GM18870 (cell line): ENCODE measurements around the gene THSD7A.

Experiments used
- ATAC-seq: cut with Tn5 transposase; IDR thresholded peaks from one replicate; pipeline ENCODE4 v1.9.1; 2021; ENCODE audit warnings: moderate library complexity; ENCODE audit not compliant: unreplicated experiment

THSD7A gene, protein sequence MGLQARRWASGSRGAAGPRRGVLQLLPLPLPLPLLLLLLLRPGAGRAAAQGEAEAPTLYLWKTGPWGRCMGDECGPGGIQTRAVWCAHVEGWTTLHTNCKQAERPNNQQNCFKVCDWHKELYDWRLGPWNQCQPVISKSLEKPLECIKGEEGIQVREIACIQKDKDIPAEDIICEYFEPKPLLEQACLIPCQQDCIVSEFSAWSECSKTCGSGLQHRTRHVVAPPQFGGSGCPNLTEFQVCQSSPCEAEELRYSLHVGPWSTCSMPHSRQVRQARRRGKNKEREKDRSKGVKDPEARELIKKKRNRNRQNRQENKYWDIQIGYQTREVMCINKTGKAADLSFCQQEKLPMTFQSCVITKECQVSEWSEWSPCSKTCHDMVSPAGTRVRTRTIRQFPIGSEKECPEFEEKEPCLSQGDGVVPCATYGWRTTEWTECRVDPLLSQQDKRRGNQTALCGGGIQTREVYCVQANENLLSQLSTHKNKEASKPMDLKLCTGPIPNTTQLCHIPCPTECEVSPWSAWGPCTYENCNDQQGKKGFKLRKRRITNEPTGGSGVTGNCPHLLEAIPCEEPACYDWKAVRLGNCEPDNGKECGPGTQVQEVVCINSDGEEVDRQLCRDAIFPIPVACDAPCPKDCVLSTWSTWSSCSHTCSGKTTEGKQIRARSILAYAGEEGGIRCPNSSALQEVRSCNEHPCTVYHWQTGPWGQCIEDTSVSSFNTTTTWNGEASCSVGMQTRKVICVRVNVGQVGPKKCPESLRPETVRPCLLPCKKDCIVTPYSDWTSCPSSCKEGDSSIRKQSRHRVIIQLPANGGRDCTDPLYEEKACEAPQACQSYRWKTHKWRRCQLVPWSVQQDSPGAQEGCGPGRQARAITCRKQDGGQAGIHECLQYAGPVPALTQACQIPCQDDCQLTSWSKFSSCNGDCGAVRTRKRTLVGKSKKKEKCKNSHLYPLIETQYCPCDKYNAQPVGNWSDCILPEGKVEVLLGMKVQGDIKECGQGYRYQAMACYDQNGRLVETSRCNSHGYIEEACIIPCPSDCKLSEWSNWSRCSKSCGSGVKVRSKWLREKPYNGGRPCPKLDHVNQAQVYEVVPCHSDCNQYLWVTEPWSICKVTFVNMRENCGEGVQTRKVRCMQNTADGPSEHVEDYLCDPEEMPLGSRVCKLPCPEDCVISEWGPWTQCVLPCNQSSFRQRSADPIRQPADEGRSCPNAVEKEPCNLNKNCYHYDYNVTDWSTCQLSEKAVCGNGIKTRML (N-terminal part only)

DNA sequence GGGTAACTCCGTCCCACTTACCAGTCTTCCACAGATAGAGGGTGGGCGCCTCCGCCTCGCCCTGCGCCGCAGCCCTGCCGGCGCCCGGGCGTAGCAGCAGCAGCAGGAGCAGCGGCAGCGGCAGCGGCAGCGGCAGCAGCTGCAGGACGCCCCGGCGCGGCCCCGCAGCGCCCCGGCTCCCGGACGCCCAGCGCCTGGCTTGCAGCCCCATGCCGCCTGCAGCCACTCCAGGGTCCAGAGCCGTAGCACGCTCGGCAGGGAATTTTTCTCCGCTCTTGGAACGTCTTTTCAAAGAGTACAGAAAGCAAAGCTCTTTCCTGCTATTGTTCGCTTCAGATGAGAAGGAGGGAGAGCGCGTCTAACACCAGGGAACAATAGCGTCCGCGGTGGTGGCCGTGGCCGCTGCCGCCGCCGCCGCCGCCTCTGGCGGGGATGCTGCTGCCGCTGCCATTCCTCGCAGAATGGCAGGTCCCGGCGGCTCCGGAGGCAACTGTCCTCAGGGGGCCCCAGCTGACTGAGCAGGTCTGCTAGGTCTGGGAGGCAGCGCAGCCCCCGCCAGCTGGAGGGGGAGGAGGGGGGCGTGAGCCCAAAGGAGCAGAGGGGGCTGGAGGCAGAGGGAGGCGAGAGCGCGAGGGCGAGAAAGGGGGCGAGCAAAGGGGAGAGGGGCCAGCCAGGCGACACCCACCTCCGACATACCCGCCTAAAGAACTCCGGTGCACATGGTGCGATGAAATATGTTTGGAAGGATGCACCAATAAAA lies at the start of gene THSD7A:
TSS of gene THSD7A (minus strand) at position 463 of the 760 bp plus-strand sequence. CDS start at position 211, 252 bp downstream.
- no peak for ATAC-seq

- ATAC-seq: no peak
Observed at GRCh38 chr7:11881680-11882079, 49.7 kb upstream of the THSD7A start.

- no peak for ATAC-seq
Observed at GRCh38 chr7:11875635-11876034, 43.6 kb upstream of the THSD7A start.

DNA sequence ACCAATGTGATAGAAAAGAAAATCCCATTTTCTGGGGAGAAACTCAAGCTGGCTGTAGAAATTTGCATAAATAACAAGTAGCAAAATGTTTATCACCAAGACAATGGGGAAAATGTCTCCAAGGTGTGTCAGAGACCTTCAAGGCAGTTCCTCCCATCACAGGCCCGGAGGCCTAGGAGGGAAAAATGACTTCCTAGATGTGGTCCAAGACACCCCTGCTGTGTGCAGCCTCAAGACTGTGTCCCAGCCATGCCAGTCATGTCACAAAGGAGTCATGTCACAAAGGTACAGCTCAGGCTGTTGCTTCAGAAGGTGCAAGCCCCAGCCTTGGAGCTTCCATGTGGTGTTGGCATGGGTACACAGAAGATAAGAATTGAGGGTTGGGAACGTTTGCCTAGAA lies 33.7 kb upstream of the THSD7A start:
- no peak for ATAC-seq

- ATAC-seq: no peak
Observed at GRCh38 chr7:11858622-11859302, 26.8 kb upstream of the THSD7A start.

GRCh38 chr7:11858026-11858425 lies 26.0 kb upstream of the THSD7A start:
- no peak for ATAC-seq

- ATAC-seq: no peak
Observed at GRCh38 chr7:11848251-11848650, 16.3 kb upstream of the THSD7A start.

DNA sequence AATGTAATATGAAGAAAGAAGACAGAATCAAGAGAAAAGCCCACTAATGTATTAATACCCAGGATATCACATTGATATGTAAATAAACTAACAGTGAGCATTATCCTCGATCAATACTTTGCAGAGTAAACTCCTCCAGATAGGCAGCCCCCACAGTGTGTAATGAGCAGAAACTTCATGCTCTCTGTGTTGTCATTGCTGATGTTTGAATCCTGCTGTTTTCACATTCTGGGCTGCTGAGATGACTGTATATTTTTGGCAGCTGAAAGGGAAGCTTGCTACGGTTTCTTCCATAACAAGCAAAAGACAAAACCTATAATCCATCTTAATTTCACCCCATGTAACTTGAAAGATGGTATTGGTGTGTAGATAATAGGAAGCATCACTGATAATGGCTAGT lies 15.3 kb upstream of the THSD7A start:
- ATAC-seq: no peak

DNA sequence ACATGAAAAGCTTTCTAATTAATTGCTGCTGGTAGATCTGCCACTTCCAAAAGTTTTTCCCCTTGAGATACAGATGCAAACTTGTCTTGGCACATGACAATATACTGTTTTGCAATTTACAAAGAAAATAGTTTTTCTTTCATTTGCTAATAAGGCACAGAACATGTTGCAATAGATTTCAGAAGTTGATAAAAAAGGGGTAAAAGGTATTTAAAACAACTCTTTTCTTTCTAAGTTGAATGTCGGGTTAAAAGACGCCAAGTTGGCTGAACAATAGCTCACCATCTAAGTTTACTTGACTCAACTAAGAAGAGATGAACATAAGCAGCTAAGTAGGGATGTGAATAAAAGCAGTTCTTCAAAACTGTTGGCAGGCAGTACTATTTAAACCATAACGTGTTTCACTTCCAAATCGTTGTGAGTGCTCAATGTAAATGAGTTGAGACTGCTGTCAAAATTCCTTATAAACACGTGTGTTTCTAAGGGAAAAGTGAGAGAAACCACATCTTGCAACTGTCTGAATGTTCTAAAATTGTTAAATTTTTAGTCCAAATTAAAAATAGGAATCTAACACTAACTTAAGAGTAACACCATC lies 14.5 kb upstream of the THSD7A start:
- ATAC-seq: no peak

DNA sequence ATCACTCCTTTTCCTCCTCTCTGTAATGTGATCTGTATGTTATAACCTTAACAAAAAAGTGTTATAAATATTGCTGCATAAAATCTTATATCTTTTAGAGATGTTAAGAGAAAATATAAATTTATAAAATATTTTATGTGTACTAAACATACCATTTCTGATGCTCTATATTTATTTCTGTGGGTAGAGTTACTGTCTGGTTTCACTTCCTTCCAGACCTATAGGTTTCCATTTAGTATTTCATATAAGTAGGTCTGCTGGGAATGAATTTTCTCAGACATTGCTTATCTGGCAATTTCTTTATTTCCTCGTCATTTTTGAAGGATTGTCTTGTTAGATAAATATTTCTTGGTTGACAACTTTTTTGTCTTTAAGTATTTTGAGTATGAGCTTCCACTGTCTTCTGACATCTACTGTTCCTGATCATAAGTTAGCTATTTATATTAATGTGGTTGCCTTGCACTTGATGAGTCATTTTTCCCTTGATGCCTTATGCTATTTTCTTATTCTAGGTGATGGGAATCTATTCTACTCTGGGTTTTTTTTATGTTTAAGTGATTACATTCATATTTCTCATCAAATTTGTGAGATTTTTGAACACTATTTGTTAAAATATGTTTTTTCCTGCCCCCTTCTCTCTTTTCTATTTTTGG lies 11.2 kb upstream of the THSD7A start:
- ATAC-seq: no peak

DNA sequence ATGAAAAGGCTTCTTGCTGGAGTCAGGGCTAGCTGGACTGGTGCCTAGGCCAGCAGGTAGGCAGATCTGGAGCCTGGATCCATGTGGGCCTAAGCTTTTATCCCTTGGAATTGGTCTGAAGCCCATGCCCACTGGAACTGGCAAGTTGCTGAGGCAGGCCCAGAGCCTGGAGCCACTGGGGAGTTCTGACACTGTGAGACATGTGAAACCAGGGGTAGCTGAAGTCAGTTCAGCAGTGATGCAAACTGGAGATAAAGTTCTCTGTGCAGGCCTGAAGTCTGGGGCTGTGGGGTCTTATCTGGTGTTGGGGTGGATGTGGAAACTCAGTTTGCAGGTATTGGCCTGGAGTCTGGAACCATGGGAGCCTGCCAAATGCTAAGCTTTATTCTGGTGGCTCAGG lies 9.7 kb upstream of the THSD7A start:
- ATAC-seq: no peak

DNA sequence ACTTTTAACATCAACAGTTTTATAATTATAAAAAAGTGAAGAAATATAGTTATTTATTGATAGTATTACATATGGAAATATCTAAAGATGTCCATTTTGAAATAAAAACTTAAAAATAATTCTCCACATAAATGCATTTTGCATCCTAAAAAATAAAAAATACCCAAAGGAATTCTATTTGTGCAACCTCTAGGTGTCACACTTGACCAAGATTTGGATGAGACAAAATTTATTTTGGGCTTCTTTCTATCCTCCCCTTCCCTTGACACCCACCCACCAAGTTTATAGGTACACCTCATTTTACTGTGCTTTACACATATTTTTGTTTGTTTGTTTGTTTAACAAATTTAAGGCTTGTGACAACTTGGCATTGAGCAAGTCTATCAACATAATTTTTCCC lies 3.3 kb upstream of the THSD7A start:
- ATAC-seq: no peak

GRCh38 chr7:11833431-11833830 lies 1.4 kb upstream of the THSD7A start:
- ATAC-seq: no peak

- ATAC-seq: no peak
Observed at GRCh38 chr7:11831156-11831735, 752 bp downstream of the THSD7A start.

DNA sequence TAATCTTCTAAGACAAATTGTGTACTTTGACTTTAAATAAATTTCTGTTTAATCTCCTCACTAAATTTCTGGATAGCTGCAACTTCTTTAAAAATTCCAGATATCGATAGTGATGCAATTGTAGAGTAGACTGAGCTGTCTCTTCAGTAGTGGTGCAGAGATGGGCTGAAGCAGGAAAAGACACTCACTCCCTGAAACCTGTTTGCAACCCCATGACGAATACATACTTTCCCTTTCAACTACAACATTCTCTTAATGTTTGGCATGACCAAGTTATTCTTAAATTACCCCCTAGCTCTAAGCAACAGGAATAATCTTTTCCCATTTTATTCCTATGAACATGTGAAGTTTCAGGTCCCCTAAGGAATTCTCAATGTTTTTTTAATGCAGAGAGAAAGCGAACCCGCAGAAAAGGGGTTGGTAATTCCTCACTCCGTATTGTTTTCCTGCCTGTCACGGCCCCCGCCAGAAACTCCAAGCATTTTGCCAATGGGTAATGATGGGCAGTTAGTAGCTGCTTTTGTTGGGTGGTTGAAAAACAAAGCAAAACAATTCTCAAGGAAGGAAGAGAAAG lies 1.3 kb downstream of the THSD7A start:
- ATAC-seq: no peak

DNA sequence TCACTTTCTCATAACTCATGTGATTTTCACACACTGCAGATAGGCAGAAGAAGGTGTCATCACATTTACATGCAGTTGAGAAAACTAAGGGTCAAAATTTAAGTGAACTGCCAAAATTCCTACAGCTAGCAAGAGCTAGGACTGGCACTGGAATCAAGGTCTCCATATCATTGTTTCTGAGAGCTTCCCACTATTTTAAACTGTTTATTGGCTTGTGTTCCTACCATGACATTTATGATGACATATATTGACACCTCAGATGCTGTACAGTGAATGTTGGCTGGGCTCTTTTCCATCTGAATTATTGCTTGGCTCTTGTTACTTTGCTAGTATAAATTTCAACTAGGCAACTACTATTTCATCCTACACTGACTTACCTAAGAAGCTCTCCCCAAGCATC lies 2.0 kb downstream of the THSD7A start:
- ATAC-seq: no peak

GRCh38 chr7:11819947-11820346 lies 12.1 kb downstream of the THSD7A start:
- no peak for ATAC-seq

- ATAC-seq: no peak
Observed at GRCh38 chr7:11819271-11819670, 12.7 kb downstream of the THSD7A start.
